GM21786 (cell line): ENCODE measurements around the gene ACAD8.

Experiments used
- ATAC-seq: cut with Tn5 transposase; IDR thresholded peaks from one replicate; pipeline ENCODE4 v1.9.1; 2021; ENCODE audit not compliant: unreplicated experiment

The ACAD8 gene

DNA sequence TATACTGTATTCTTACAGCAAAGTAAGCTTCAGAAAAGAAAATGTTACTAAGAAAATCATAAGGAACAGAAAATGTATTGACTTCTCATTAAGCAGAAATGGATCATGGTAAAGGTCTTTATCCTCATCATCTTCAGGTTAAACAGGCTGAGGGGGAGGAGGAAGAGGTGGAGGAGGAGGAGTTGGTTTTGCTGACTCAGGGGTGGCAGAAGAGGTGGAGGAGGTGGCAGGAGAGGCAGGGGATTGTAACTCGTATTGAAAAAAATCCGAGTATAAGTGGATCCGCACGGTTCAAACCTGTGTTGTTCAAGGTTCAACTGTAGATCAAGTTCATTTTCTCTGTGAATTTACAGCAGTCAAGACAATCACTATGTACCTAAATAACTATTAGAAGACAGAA lies 35.8 kb downstream of the ACAD8 start:
- ATAC-seq: no peak

DNA sequence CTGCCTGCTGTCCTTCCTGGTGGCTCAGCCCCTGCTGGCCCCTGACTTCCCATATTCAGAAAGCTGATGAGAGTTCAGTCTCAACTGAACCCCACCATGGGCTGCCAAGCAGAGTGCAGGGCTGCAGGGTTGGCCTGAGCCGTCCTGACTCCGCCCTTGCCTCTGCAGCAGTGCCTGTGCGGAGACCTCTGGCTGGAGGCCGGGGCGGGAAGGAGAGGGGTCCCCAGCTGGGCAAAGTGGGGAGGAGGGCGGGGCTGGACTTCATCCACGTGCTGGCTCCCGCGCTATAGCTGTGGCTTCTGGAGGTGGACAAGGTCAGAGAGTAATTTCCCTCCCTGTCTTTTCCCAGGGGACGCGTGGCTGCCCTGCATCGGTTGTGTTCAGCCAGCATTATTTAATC lies 36.4 kb downstream of the ACAD8 start:
- no peak for ATAC-seq

DNA sequence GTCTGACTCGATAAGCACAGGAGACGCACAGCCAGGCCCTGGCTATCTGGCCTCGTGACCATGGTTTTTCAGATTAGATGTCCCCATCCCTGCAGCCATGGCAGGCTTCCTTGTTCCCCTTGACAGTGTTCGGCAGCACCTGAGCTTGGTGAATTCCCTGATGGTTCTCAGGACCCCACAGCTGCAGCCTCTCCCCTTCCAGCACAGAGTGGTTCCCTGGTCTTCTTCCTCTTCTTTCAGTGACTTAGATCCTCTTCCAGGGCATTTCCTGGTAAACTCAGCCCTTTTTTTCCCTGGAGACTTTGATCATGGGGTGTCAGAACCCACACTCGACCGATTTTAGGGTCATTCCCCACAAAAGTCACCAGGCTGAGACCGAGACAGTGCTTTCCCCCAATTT lies 37.3 kb downstream of the ACAD8 start:
- ATAC-seq: no peak

DNA sequence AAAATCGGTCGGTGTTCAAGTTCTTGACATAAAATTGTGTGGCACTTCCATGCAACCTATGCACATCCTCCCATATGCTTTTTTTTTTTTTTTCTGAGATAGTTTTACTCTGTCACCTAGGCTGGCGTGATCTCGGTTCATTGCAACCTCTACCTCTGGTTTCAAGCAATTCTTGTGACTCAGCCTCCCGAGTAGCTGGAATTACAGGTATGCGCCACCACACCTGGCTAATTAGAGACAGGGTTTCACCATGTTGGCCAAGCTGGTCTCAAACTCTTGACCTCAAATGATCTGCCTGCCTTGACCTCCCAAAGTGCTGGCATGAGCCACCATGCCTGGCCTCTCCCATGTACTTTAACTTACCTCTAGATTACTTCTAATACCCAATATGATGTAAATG lies 37.8 kb downstream of the ACAD8 start:
- ATAC-seq: no peak

DNA sequence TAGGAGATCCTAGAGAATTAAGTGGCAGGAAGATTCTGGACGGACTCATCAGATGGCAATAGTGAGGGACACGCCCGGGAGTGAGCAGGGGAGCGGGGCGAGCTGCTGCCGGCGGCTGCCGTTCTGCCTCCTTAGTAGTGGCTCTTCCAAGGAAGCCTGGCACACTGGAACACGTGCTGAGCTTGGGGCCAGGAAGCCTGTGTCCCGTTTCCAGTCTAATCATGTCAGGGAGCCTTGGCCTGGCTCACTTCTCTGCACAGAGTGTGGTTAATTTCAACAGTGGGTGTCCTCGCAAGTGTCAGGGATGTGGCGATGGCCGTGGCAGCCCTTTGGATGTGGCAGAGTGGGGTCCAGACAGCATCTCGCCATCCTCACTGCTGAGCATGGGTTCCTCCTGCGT lies 39.3 kb downstream of the ACAD8 start:
- no peak for ATAC-seq

DNA sequence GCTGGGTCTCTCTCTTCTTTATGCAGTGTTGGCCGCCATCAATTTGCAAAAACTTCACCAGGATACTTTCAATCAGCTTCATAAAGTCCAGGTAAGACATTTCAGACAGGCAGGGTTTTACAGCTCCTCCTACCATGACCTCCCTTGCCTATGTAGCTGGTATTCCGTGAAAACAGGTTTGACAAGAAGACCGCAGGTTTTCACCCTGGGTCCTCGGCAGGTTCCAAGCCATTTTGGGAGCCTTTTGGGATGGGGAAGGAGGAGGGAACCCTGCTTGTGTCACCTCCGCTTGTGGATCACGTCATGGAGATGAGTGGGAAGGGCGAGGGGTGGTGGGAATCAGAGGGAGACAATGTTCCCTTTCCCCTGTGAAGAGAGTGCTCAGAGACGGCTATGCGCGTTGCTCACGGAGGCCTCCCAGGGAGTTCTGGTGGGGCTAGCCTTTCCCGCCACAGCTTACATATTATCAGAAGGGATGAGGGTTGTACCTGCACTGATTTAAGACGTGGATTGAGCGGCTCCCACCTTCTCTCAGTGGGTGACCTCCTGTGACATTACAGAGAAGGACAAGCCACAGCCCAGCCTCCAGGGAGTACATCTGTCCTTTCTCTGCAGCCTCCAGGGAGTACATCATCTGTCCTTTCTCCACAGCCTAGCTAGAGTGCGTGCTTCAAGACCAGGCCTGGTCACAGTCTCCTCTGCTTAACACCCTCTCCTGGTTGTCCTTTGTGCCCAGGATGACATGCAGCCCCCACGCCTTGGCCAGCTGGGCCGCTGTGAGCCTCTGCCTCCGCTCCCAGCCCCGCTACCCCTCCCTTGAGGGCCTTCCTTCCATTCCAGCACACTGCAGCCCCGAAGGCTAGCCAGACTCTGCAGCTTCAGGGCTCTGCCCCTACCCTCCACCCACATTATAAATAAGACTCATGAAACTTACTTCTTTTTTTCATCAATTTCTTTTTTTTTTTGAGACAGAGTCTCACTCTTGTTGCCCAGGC lies 40.0 kb downstream of the ACAD8 start:
- ATAC-seq: no peak

DNA sequence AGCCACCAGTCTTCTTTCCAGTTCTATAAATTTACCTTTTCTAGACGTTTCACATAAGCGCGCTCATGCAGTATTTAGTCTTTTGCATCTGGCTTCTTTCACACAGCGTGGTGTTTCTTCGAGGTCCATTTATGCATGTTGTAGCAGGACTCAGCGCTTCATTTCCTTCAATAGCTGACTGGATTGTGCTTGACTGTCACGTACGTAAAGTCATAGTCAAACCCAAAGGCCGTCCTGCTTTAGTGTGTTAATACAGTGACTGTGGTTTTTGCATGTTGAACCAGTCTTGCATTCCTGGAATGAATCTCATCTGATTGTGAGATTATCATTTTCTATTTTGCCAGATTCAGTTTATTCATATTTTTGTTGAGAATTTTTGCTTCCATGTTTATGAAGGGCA lies 41.3 kb downstream of the ACAD8 start:
- no peak for ATAC-seq

DNA sequence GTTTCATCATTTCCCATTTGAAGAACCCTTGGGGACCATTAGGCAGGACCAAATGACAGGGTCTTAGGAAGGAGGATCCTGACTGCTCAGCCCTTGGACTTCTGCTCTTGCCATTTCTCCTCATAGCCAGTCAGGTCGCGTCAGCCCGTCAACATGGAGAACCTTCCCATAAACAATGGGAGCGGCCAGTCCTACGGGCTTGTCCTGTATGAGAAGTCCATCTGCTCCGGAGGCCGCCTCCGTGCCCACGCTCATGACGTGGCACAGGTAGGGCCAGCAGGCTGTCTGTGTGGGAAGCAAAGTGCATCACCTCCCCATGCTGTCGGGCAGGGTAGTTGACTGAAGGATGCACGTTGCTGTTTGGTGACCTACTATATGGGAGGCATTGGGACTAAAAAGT lies 58.9 kb downstream of the ACAD8 start:
- no peak for ATAC-seq

DNA sequence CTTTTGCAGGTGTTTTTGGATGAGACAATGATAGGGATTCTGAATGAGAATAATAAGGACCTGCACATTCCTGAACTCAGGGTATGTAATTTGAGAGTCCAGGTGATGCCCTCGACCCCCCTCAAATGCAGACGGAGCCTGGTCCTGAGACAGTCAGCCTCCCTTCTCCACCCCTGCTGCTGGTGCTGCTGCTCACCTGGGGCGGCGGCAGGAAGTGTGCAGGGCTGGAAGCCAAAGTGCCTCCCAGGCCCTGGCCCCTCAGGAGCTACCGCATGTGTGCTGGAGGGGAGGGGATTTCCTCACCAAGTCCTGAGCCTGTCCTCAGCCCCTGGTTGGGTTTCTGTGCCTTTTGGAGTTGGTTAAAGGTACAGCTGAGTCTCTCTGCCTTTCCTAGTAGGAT lies 59.4 kb downstream of the ACAD8 start:
- no peak for ATAC-seq

DNA sequence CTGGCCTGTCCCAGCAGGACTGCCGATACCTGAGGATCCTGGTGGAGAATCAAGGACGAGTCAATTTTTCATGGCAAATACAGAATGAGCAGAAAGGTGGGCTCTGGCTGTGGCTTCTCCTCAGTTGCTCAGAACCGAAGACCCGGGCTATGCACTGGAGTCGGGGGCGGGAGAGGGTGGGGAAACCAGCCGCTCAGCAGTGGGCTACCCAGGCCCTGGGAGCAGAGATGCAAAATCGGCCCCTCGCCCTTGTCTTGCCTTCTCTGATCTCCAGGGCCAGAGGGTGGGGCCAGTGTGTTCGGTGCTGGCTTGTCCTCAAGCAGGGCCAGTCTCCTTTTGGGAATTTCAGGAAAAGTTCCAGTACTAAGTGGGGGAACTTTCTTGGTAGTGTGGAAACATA lies 60.0 kb downstream of the ACAD8 start:
- no peak for ATAC-seq

DNA sequence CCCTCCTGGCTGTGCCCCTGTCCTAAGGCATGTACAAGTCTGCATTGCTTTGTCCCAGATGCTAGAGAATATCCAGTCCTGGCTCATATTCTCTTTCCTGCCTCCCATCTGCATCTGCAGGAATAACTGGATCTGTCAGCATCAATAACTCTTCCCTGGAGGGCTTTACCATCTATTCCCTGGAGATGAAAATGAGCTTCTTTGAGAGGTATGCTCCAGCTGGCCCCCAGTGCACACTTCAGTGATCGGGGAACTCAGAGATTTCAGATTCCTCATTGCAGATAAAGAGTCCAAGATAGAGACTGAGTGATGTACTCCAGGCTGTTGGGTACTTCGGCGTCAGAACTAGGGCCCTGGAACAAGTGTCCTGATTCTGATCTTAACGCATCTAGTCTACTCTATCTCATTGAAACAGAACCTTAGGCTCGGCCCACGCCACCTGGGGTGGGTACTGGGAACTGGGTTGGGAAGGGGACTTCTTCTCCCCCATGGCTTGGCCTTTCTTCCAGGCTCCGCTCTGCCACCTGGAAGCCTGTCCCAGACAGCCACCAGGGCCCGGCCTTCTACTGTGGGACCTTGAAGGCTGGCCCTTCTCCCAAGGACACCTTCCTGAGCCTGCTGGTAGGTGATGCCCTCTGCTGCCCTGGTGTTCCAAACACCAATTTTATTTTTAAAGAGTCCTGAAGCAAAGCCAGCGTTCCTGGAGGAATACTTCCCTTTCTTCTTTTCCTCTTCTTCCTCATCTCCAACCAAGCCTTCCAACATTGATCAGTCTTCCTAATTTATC lies 60.6 kb downstream of the ACAD8 start:
- ATAC-seq: no peak
